Activated naive CD8-positive, alpha-beta T cell (primary cell): ENCODE data around the gene RIPK3.
"Not testable (repeated sequence)": the region's sequence is repeated elsewhere in the genome, so short reads cannot be mapped to it uniquely, and the experiment has no call there.

Experiments used
- H3K27ac Mint-ChIP-seq: one replicate; pipeline ENCODE4 v1.8.0; 2021; ENCODE audit warnings: mixed read lengths
- H3K27me3 Mint-ChIP-seq: one replicate; pipeline ENCODE4 v1.8.0; 2021; ENCODE audit warnings: mixed read lengths
- H3K36me3 Mint-ChIP-seq: one replicate; pipeline ENCODE4 v1.8.0; 2021; ENCODE audit warnings: mixed read lengths
- H3K4me1 Mint-ChIP-seq: one replicate; pipeline ENCODE4 v1.8.0; 2021; ENCODE audit warnings: low read depth, mixed read lengths
- H3K4me3 Mint-ChIP-seq: one replicate; pipeline ENCODE4 v1.8.0; 2021; ENCODE audit warnings: mild to moderate bottlenecking, mixed read lengths
- H3K9me3 Mint-ChIP-seq: one replicate; pipeline ENCODE4 v1.8.0; 2021; ENCODE audit warnings: low read depth, mixed read lengths

Gene RIPK3

DNA sequence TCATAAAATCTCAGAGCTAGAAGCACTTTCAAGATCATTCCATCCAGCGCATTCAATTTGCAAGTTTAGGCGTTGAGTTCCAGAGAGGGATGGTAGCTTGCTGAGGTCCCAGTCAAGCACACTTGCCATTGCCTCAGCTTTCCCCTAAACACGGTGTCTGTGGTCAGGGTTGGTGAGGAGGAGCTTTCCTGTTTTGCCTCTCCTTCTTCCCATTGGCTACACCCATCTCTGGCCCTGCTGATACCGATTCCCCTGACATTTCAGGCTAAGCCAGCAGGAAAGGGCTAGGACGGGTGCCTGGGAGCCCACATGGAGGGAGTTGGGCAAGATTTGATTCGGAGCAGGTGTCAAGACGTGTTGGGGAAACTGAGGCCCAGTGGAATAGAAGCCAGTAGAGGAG lies 37.3 kb upstream of the RIPK3 start:
- Mint-ChIP-seq H3K9me3 (no peaks in the 10 kb centered on the region), H3K4me1 (no peaks in the 10 kb centered on the region), H3K4me3 (no peak overlapping the region), H3K27me3 (peaks cover 3% of the 10 kb centered on the region), H3K27ac (no peak overlapping the region), H3K36me3 (no peaks in the 10 kb centered on the region)

DNA sequence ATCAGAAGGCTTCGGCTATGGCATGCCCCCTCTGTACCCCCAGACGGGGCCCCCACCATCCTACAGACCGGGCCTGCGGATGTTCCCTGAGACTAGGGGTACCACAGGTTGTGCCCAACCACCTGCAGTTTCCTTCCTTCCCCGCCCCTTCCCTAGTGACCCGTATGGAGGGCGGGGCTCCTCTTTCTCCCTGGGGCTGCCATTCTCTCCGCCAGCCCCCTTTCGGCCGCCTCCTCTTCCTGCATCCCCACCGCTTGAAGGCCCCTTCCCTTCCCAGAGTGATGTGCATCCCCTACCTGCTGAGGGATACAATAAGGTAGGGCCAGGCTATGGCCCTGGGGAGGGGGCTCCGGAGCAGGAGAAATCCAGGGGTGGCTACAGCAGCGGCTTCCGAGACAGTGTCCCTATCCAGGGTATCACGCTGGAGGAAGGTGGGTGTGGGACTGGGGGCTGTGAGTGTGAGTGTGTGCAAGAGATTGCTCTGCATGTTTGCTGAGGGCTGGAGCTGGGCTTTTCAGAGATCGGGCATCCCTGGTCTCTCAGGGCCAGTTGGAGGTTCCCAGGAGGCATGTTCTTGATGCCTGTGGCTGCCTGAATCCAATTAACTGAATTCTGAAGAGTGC lies 36.8 kb upstream of the RIPK3 start:
- Mint-ChIP-seq H3K27me3 (peaks cover 3% of the 10 kb centered on the region), H3K27ac (no peak overlapping the region), H3K4me3 (no peak overlapping the region), H3K36me3 (no peaks in the 10 kb centered on the region), H3K4me1 (no peaks in the 10 kb centered on the region), H3K9me3 (no peaks in the 10 kb centered on the region)

DNA sequence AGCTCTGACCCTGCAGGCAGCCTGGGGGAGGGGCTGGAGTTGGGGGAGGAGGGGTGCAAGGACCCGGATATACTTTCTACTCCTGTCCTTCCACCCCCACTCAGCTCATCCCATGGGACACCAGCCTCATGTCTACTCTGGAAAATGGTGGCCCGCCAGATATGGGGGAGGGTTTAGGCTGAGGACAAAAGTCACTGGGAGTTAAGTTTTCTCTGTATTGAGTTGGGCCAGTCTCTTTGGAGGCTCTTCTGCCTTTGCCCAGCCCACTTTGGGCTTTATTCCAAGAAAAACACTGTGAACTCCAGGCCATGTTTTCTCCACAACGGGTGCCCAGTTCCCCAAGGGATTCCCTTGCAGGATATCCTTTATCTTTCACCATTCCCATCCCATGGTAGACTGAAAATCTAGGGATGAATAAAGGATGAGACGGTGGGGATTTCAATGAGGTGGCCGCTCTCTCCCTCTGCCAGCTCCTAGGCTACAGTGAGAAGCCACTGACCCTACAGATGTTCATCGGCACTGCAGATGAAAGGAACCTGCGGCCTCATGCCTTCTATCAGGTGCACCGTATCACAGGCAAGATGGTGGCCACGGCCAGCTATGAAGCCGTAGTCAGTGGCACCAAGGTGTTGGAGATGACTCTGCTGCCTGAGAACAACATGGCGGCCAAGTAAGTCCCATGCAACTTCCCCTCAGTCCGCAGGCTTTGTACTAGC lies 33.1 kb upstream of the RIPK3 start:
- H3K27me3 Mint-ChIP-seq: peaks cover 5% of the 10 kb centered on the region
- no peak overlapping the region for H3K4me3 Mint-ChIP-seq
- H3K36me3 Mint-ChIP-seq: no peaks in the 10 kb centered on the region
- no peaks in the 10 kb centered on the region for H3K4me1 Mint-ChIP-seq
- no peaks in the 10 kb centered on the region for H3K9me3 Mint-ChIP-seq
- no peak overlapping the region for H3K27ac Mint-ChIP-seq

GRCh38 chr14:24371605-24372004 lies 31.8 kb upstream of the RIPK3 start:
- H3K27ac Mint-ChIP-seq, H3K36me3 Mint-ChIP-seq, H3K4me3 Mint-ChIP-seq, H3K9me3 Mint-ChIP-seq: not testable (repeated sequence)
- Mint-ChIP-seq H3K4me1 (peaks cover 12% of the 10 kb centered on the region), H3K27me3 (peaks cover 13% of the 10 kb centered on the region)

DNA sequence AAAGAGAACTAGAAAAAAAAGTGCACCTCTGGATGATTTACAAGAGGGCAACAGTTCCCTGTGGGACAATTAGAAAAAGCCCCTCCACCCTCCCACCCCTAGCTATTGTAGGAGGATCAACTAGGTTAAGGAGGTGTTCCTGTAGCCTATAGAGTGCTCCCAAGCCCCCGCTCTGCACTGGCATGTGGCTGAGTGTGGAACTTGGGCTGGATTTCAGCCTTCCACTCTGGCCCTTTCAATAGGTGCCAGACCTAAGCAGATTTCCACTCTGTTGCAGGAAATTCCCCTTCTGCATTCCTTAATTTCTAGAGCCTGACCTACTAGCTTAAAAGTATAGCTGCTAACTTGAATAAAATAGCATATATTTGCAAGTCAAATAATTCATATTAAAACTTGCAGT lies 31.0 kb upstream of the RIPK3 start:
- Mint-ChIP-seq H3K27me3 (peaks cover 15% of the 10 kb centered on the region), H3K36me3 (no peaks in the 10 kb centered on the region), H3K9me3 (no peaks in the 10 kb centered on the region), H3K4me3 (no peak overlapping the region), H3K4me1 (peaks cover 15% of the 10 kb centered on the region), H3K27ac (no peak overlapping the region)

DNA sequence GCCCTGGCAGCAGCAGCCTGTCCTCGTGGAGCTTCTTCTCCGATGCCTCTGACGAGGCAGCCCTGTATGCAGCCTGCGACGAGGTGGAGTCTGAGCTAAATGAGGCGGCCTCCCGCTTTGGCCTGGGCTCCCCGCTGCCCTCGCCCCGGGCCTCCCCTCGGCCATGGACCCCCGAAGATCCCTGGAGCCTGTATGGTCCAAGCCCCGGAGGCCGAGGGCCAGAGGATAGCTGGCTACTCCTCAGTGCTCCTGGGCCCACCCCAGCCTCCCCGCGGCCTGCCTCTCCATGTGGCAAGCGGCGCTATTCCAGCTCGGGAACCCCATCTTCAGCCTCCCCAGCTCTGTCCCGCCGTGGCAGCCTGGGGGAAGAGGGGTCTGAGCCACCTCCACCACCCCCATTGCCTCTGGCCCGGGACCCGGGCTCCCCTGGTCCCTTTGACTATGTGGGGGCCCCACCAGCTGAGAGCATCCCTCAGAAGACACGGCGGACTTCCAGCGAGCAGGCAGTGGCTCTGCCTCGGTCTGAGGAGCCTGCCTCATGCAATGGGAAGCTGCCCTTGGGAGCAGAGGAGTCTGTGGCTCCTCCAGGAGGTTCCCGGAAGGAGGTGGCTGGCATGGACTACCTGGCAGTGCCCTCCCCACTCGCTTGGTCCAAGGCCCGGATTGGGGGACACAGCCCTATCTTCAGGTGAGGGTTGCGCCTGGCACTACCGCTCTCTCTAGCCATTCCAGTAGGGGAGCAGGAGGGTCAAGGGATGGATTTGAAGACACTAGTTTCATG lies 30.3 kb upstream of the RIPK3 start:
- Mint-ChIP-seq H3K9me3 (no peaks in the 10 kb centered on the region), H3K27me3 (peaks cover 19% of the 10 kb centered on the region)

GRCh38 chr14:24369463-24369862 lies 29.7 kb upstream of the RIPK3 start:
- no peaks in the 10 kb centered on the region for H3K9me3 Mint-ChIP-seq
- no peaks in the 10 kb centered on the region for H3K36me3 Mint-ChIP-seq
- peaks cover 22% of the 10 kb centered on the region for H3K27me3 Mint-ChIP-seq
- H3K4me3 Mint-ChIP-seq: peak overlapping the region; percentile 59
- peaks cover 24% of the 10 kb centered on the region for H3K4me1 Mint-ChIP-seq
- H3K27ac Mint-ChIP-seq: no peak overlapping the region

More for the DNA sequence above, 30.3 kb upstream of the RIPK3 start:
- no peak overlapping the region for H3K27ac Mint-ChIP-seq
- H3K4me3 Mint-ChIP-seq: no peak overlapping the region
- H3K36me3 Mint-ChIP-seq: no peaks in the 10 kb centered on the region
- H3K4me1 Mint-ChIP-seq: peaks cover 22% of the 10 kb centered on the region

- Mint-ChIP-seq H3K36me3 (no peaks in the 10 kb centered on the region), H3K27me3 (peaks cover 22% of the 10 kb centered on the region), H3K4me3 (peak overlapping the region; percentile 59), H3K4me1 (peaks cover 24% of the 10 kb centered on the region), H3K9me3 (no peaks in the 10 kb centered on the region), H3K27ac (no peak overlapping the region)
These were observed 28.9 kb upstream of the RIPK3 start for GRCh38 chr14:24368562-24369252.

GRCh38 chr14:24368212-24368561 lies 28.4 kb upstream of the RIPK3 start:
- Mint-ChIP-seq H3K4me1 (peaks cover 24% of the 10 kb centered on the region), H3K36me3 (no peaks in the 10 kb centered on the region), H3K4me3 (peak overlapping the region; percentile 46), H3K27ac (no peak overlapping the region), H3K27me3 (peaks cover 23% of the 10 kb centered on the region), H3K9me3 (no peaks in the 10 kb centered on the region)

DNA sequence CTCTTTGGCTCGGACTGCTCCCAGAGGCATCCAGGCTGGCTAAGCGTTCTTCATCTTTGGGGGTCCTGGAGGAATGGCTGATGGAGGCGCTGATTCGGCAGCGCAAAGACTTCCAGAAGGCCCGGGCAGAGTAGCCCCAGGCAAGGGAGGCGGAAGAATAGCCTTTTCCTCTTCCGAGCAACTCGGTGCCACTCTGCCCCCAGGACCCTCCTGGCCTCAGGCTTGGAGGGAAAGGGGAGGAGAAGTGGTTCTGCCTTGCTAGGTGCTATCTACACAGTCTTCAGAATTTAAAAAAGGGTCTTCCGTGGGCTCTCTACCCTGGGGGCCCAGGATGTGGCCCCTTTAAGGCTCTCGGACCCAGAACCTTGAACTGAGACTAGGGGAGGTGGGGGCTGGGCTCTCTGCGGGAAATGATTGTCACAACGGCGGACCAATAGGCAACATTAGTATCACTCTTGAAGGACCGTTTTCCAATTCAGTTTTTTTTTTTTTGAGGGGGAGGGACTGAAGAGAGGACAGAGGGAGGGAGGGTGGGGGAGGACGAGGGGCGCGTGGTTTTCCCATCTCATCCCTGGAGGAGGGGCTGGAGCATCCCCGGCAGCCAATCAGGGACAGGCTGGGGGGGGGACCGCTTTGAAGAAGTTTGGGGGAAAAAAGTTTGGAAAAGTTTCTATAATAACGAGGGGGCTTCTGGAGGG lies 27.9 kb upstream of the RIPK3 start, which contains the start of gene NFATC4:
TSS of gene NFATC4 (plus strand) at position 671 of the 698 bp plus-strand sequence. CDS start 157 bp downstream, outside the sequence.
- Mint-ChIP-seq H3K36me3 (no peaks in the 10 kb centered on the region), H3K9me3 (no peaks in the 10 kb centered on the region), H3K27ac (no peak within 1 kb of the TSS)

GRCh38 chr14:24366721-24367513 lies 27.1 kb upstream of the RIPK3 start:
- H3K27me3 Mint-ChIP-seq: peaks cover 26% of the 10 kb centered on the region
- peak overlapping the region; percentile 75 for H3K4me3 Mint-ChIP-seq
- H3K4me1 Mint-ChIP-seq: peaks cover 24% of the 10 kb centered on the region
- no peak overlapping the region for H3K27ac Mint-ChIP-seq
- H3K9me3 Mint-ChIP-seq: no peaks in the 10 kb centered on the region
- no peaks in the 10 kb centered on the region for H3K36me3 Mint-ChIP-seq

More for the DNA sequence above, 27.9 kb upstream of the RIPK3 start, which contains the start of gene NFATC4:
- H3K4me3 Mint-ChIP-seq: peak within 1 kb of the TSS; percentile 75
- H3K27me3 Mint-ChIP-seq: peaks cover 26% of the 10 kb centered on the region
- H3K4me1 Mint-ChIP-seq: peaks cover 24% of the 10 kb centered on the region

DNA sequence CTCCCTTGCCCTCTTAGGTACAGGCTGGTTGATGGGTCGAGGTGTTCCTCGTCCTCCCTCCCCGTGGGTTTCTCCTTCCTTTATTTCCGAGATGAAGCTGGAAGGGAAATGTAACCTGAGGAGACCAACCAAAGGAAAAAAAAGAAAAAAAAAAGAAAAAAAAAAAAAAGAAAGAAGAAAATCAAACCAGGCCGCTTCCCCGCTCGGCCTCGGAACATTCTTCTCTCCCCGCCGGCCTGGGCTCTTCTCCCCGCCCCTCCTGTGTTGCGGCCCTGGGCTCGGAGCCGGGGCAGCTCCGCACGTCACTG lies 26.6 kb upstream of the RIPK3 start:
- H3K27ac Mint-ChIP-seq: no peak overlapping the region
- peaks cover 24% of the 10 kb centered on the region for H3K4me1 Mint-ChIP-seq
- H3K9me3 Mint-ChIP-seq: no peaks in the 10 kb centered on the region
- peak overlapping the region; percentile 85 for H3K4me3 Mint-ChIP-seq
- H3K27me3 Mint-ChIP-seq: peaks cover 26% of the 10 kb centered on the region
- no peaks in the 10 kb centered on the region for H3K36me3 Mint-ChIP-seq

DNA sequence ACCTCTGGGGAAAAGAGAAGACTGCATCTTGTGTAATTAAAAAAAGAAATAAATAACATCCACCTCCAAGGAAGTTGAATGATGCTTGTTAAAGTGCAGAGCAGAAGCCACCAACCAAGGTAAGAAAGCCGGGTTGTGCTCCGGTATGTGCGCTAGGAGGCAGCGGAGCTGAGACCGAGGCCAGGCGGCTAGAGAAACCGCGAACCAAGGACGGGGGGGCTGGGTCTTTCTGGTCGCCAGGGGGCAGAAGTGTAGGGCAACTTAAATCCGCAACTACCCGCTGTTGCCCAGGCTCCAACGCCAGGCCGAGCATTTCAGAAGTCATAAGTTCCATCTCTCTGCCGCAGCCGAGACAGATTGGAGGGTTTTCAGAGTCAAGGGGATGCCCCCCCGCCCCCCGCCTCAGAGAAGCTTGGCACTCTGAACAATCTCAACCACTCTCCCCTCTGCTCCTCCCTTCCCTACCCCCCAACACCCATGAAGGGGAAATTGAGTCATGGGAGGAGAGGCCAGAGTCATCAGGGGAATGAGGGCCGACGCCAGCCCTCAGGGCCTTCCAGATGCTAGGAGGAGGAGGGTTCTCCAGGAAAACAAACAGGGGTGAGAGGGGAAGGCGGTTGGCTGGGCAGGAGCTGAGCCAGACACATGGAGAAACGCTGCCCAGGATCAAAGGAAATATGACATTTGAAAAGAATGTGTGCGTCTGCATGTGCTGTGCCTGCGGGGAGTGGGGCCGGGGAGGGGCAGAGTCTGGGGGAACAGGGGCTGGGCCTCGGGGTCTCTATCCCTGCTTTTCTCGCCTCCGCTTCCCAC lies 26.0 kb upstream of the RIPK3 start:
- Mint-ChIP-seq H3K36me3 (no peaks in the 10 kb centered on the region), H3K27ac (peak overlapping the region; percentile 17), H3K27me3 (peaks cover 26% of the 10 kb centered on the region), H3K9me3 (no peaks in the 10 kb centered on the region), H3K4me3 (peak overlapping the region; percentile 85), H3K4me1 (peaks cover 24% of the 10 kb centered on the region)
